ENCODE results near the gene TRIP4.

DNA sequence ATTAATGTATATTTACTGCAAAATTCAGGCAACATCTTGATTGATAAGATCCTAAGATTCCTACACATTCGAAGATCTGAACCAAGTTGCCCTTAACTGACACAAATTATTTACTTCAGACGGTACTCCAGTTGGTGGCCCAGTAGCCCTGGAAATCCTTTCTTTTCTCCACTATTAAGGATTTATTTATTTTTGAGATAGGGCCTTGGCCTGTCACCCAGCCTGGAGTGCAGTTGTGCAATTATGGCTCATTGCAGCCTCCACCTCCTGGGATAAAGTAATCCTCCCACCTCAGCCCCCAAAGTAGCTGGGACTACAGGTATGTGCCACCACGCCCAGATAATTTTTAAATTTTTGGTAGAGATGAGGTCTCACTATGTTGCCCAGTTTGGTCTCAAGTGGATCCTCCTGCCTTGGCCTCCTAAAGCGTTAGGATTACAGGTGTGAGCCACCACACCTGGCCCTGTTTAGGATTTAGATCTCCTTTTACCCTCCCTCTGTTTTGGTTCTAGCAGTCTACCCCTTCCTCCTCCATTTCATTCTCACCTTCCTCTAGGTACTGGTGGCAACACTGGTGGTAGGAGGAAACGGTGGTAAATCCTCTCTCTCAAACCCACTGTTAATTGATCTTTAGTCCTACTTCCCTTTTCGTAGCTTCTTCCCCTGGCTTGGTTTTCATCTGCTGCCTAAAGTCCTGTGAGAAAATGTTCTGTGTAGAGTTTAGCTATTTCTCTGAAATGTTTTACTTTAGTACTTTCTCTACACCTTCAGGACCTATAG is 60.1 kb downstream of the TRIP4 start:
- TF ChIP-seq, protein P1, sequence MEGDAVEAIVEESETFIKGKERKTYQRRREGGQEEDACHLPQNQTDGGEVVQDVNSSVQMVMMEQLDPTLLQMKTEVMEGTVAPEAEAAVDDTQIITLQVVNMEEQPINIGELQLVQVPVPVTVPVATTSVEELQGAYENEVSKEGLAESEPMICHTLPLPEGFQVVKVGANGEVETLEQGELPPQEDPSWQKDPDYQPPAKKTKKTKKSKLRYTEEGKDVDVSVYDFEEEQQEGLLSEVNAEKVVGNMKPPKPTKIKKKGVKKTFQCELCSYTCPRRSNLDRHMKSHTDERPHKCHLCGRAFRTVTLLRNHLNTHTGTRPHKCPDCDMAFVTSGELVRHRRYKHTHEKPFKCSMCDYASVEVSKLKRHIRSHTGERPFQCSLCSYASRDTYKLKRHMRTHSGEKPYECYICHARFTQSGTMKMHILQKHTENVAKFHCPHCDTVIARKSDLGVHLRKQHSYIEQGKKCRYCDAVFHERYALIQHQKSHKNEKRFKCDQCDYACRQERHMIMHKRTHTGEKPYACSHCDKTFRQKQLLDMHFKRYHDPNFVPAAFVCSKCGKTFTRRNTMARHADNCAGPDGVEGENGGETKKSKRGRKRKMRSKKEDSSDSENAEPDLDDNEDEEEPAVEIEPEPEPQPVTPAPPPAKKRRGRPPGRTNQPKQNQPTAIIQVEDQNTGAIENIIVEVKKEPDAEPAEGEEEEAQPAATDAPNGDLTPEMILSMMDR (IDR thresholded peaks at IDR 0.05; ENCODE audit: extremely low read depth in 1 of 2, insufficient read depth in 1 of 2, low read depth in 1 of 2, low read length in 2 of 2): no peak
- TF ChIP-seq GATA2 (IDR thresholded peaks at IDR 0.05; ENCODE audit: insufficient read depth, insufficient read length, low read depth, low read length): no peak
- no peak for TF ChIP-seq EZH2 (IDR thresholded peaks at IDR 0.05; ENCODE audit: borderline replicate concordance, low read depth, low read length, severe bottlenecking)
- no peak for TF ChIP-seq POLR2AphosphoS5 (IDR thresholded peaks at IDR 0.05; ENCODE audit: insufficient read depth, low read depth, low read length)
- TF ChIP-seq POLR2A (IDR thresholded peaks at IDR 0.05; ENCODE audit: low read depth, low read length): no peak
- TF ChIP-seq, protein P2, sequence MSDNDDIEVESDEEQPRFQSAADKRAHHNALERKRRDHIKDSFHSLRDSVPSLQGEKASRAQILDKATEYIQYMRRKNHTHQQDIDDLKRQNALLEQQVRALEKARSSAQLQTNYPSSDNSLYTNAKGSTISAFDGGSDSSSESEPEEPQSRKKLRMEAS (IDR thresholded peaks at IDR 0.05; ENCODE audit: insufficient read depth, insufficient read length): no peak

Data from endothelial cell of umbilical vein (primary cell).